Activated CD4-positive, CD25-positive, alpha-beta regulatory T cell treated with anti-CD3 and anti-CD28 coated beads, Interleukin-2, amount 50 U/mL, for 72 hours (primary cell): ENCODE data around the gene SARNP.
"Not testable (repeated sequence)": the region's sequence is repeated elsewhere in the genome, so short reads cannot be mapped to it uniquely, and the experiment has no call there.

Source experiments
- DNase-seq: peaks from one replicate; pipeline ENCODE4 v3.0.0; 2021

Gene SARNP, protein sequence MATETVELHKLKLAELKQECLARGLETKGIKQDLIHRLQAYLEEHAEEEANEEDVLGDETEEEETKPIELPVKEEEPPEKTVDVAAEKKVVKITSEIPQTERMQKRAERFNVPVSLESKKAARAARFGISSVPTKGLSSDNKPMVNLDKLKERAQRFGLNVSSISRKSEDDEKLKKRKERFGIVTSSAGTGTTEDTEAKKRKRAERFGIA

DNA sequence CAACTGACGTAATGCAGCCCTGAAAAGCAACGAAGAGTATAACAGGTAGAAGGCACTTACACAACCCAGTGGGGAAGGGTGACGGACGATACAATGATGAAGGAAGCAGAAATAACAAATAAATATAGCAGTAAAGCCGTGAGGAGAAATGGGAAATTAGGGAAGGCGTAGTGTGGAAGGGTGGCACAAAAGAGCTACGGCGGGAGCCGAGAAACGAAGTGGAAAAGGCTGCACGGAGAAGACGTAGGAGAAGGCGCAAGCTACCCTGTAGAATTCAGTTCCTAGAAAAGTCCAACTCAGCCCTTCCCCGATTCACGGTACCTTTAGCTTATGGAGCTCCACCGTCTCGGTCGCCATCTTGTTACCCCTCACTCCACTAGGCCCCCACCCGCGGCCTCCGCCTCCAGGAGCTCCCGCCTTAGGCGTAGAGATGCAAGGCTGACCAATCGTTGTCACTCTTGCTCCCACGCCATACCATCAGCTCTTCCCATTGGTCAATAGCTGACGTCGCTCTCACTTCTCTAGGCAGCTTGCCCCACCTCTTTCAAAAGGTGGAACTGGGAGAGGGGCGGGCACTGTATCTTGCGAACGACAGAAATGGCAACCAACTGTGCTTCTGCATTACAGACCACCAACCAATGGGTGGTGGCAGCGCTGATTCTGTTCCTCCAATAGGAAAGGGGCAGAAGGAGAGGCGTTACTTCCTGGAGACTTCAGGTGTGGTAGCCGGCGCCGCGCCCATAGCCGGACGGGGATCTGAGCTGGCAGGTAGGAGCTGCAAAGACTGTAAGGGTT is at the start of gene SARNP, which contains the start of gene ORMDL2:
Gene SARNP (minus strand): TSS at position 380 of the 795 bp plus-strand sequence. CDS start 23 bp downstream, at position 357.
Gene ORMDL2 (plus strand): TSS at position 697 of the 795 bp plus-strand sequence. CDS start 959 bp downstream, outside the sequence.
- DNase-seq: peak; percentile 87

DNA sequence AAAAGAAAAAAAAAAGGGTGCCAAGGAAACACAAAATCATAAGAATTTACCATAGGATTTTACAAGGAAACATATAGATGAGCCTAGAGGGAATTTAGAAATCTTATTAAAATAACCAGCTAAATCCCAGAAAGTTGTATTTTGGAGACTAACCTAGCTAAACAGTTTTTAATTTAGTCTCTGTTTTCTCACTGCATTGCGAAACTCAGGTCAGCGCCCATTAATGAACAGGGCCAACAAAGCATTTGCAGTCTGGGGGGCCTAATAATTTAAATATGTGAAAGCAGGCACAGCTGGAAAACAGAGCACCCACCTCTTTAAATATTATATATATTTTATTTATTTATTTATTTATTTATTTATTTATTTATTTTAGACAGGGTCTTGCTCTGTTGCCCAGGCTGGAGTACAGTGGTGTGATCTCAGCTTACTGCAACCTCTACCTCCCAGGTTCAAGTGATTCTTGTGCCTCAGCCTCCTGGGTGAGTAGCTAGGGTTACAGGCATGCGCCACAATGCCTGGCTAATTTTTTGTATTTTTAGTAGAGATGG is 49.0 kb upstream of the SARNP start:
- not testable (repeated sequence) for DNase-seq

DNA sequence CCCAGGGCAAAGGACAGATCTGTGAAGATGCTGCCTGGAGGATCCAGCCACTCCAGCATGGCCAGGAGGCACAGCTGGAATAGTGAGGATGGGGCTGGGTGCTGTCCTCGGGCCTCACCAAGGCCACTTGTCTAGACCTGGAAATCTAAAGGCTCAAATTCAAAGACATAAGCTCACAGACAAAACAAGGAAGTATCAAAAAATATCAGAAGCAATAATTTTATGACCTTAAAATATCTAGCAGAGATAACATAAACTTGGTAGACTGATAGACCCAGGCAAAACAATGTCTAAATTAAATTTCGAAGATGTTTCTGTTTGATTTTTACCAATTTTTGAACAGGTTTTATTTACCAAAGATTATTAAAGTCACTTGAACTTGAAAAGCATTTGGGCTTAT is 47.8 kb upstream of the SARNP start:
- no peak for DNase-seq

DNA sequence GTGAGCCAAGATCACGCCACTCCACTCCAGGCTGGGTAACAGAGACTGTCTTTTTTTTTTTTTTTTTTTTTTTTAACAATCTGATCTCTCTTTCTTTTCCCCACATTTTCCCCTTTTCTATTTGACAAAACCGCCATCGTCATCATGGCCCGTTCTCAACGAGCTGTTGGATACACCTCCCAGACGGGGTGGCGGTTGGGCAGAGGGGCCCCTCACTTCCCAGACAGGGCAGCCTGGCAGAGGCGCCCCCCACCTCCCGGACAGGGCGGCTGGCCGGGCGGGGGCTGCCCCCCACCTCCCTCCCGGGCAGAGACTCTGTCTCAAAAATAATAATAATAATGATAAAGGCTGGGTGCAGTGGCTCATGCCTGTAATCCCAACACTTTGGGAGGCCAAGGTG is 45.4 kb upstream of the SARNP start:
- DNase-seq: not testable (repeated sequence)

DNA sequence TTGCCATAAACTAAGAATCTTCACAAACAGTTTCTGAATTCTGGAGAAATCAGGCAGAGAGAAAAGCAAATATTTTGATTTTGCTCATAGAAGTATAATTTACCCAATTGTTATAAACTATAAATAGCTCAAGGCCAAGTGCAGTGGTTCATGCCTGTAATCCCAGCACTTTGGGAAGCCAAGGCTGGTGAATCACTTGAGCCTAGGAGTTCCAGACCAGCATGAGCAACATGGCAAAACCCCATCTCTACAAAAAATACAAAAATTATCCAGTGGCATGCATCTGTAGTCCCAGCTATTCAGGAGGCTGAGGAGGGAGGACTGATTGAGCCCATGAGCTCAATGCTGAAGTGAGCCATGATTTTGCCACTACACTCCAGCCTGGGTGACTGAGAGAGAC is 44.8 kb upstream of the SARNP start:
- no peak for DNase-seq

DNA sequence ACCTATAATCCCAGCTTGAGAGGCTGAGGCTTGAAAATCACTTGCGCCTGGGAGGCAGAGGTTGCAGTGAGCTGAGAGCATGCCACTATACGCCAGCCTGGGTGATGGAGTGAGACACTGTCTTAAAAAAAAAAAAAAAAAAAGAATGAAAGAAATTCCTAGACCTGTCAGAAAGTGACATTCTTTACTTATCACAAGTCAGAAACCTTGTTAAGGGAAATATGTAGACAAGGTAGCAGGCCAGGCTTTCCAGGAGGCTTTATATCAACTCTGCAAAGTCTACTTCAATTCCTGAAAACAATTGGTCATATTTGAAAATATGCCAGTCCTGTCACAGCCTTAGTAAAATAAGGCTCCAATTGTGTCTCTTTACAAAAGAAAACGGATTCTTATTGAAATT is 44.3 kb upstream of the SARNP start:
- no peak for DNase-seq

DNA sequence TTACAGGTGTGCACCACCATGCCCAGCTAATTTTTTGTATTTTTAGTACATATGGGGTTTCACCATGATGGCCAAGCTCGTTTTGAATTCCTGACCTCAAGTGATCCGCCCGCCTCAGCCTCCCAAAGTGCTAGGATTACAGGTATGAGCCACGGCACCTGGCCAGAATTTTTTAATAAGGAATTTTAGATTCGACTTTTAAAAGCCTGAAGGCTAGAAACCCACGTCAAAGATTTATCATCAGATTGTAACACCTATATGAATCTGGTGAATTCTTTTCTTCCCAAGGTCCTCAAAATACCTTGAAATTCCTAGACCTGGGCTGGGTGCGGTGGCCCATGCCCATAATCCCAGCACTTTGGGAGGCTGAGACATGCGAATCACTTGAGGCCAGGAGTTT is 43.9 kb upstream of the SARNP start:
- no peak for DNase-seq

DNA sequence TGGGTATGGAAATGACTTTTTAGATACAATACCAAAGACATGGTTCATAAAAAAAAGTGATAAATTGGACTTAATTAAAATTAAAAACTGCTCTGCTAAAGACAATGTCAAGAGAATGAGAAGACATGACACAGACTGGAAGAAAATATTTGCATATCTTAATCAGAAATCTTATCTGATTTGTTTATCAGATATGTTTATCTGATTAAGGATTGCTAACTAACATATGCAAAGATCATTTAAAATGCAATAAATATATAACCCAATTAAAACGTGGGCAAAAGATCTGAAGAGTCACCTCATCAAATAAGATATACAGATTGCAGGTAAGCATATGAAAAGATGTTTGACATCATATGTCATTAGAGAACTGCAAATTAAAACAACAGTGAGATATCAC is 35.2 kb upstream of the SARNP start:
- DNase-seq: no peak

DNA sequence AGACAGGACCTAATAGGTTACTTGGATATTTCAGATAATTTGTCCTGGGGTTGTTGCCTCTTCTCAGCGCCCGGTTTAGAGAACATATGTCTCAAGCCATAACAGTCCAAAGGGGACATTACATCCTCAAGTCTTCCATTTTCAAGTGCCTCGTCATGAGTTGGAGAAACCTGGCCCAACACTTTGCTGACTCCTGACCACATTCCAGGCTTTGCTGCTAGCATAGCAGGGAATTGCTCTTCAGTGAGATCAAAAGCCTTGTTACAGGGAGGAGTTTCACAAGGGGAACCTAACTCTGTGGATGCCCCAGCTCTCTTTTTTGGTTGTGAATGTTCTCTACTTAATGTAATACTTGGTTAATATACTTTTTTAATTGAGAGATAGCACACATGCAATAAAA is 33.4 kb upstream of the SARNP start:
- DNase-seq: no peak

DNA sequence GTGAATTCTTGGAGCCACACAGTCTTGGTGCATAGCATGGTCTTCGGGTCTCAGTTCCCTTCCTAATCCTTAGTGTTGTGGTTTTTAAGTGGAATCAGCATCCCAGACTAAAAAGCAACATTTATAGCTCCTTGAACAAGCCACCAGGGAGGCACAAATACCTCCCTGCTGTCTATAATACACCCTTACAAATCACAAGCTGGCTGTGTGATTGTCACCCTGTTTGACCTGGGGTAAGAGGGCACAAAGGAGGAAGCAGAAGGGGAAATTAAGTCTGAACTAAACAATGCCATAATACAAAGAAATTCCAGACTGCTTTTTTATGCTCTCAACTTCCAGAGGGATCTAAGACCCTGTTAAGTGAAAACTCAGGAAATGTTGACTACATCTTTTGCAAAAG is 32.9 kb upstream of the SARNP start:
- DNase-seq: no peak

DNA sequence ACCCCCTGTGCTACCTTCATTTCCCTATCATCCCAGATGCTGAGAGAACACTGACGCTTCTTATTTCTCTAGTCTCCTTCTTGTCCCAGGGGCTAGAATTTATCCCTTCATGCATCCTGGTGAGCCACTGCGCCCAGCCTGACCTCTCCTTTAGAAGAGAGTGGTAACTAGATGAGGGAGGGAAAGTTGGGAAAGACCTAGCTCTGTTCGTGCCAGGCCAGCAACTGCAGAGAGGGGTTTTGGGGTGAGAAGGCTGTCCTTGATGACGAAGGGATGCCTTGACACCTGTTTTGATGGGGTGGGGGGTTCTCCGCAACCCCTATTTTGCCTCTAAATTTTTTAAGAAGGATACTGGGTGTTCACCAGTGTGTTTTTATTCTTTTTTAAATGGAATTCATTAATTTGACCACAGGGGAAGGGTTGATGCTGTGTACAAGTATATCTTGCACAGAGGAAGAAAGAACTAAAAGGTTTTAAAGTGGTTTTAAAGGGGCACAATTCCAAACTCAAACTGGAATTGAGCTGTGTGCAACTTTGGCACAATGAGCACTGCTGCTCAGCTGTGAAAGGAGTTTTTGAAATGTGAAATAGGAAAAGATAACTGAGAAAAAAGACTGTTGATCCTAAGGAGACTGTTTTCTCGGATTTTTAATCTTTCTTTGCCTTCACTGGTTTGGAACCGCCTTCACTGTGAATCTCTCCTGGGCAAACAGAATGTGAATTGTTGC is 32.3 kb upstream of the SARNP start:
- DNase-seq: no peak

DNA sequence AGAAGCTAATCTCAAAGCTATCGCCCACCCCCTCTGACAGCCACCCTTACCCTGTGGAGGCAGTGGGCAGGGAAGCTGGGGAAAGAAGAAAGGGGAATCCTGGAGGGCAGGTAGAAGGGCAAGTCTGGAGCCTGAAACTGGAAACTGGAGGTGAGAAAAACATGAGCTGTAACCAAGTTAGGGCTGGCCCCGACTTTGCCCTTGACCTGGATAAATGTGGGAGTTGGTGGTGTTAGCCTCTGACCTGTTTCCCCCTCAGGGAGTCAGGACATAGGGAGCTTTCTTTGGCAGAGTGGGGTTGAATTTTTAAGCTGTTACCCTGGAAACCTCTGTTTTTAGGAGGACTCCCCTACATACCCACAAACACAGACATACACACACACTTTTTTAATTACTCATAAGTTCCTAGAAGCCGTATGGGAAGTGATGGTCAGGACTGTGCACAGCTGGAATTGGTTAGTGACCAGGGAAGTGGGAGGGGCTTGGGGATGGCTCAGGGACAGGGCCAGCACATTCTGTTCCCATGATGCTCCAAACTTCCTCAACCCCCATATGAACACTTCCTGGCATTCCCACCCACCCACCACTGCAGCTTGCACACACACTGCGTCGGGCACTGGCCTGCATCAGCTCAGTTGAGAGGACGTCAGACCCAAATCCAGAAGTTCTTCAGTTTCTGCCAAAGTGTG is 30.2 kb upstream of the SARNP start:
- no peak for DNase-seq

DNA sequence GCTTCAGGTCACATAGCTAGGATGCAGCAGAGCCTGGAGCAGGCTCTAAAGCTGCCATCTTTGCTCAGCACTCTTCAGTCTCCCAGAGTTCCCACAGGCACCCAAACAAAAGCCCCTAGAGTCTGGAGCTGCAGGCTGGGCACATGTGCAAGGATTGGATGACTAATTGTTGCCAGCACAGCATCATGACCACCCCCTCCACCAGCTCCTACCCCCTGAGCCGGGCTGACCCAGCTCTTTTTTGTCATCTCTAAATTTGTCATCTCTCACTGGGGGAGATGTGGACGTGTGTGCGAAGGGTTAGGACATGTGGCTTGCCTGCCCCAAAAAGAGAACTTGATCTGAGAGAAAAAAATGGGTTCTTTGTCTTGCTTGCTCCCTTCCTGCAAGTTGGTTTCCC is 29.5 kb upstream of the SARNP start:
- no peak for DNase-seq

DNA sequence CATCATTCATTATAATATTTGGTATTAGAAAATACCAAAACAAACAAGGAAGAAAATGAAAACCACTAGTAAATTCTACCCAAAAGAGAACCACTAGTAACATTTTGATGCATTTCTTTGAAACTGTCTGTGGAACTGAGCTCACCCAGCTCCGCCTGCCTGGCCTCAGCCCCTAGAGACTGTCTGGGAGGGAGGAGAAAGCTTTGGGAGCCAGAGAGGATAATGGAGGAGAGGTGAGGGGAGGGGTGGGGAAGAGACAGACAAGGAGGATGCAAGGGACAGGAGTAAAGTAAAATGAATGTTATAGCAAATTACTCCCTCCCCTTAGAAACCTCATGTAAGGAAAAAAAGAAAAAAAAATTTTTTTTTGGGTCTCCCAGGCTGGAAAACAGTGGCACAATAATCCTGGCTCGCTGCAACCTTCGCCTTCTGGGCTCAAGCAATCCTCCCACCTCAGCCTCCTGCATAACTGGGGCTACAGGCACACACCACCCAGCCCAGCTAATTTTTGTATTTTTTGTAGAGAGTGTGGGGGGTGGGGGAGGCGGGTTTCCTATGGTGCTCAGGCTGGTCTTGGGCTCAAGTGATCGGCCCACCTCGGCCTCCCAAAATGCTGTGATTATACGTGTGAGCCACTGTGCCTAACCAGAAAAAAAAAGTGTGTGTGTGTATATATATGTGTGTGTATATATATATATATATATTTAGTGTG is 28.4 kb upstream of the SARNP start:
- no peak for DNase-seq

DNA sequence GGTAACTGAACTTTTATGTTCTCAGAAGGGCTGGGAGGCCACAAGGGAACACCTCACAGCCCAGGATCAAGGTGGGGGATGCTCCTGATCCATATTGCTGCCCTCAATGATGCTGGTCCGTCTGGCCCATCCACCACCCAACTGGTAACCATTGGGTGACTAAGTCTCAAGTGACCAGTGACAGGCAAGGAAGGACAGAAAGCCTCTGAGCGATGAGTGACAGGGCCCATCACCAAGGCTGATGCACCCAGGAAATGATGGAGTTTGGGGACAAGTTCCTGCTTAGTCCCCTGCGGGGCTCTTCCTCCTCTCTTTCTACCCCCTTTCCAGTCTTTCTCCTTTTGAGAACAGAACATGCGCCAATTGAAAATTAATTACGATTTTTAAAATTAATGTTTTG is 27.8 kb upstream of the SARNP start:
- no peak for DNase-seq

DNA sequence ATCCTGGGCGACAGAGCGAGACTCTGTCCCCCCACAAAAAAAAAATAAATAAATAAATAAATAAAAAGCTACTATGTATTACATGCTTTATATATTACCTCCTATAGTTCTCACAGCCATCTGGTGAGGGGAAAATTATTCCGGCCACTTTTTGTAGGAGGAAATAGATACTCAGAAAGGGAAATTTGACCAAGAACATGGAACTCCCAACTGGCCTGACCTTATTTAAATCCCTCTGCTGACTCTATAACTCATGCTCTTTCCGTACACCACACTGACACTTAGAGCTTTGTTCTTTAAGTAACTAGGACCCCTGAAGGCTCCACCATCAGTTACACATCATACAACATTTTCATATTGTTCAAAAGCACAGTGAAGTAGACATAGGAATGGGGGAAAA is 27.4 kb upstream of the SARNP start:
- no peak for DNase-seq

DNA sequence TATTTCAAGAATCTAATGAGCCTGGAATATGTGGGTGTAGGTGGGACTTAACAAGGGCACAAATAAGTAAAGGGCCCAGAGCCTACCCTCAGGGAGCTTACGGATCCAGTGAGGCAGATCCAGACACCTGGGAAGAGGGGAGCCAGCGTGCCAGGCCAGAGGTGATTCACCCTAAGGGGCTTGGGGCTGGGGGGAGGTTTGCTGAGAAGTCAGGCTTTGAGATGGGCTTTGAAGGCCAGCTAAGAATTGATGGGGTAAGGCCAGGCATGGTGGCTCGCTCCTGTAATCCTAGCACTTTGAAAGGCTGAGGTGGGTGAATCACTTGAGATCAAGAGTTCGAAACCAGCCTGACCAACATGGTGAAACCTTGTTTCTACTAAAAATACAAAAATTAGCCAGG is 25.9 kb upstream of the SARNP start:
- no peak for DNase-seq

DNA sequence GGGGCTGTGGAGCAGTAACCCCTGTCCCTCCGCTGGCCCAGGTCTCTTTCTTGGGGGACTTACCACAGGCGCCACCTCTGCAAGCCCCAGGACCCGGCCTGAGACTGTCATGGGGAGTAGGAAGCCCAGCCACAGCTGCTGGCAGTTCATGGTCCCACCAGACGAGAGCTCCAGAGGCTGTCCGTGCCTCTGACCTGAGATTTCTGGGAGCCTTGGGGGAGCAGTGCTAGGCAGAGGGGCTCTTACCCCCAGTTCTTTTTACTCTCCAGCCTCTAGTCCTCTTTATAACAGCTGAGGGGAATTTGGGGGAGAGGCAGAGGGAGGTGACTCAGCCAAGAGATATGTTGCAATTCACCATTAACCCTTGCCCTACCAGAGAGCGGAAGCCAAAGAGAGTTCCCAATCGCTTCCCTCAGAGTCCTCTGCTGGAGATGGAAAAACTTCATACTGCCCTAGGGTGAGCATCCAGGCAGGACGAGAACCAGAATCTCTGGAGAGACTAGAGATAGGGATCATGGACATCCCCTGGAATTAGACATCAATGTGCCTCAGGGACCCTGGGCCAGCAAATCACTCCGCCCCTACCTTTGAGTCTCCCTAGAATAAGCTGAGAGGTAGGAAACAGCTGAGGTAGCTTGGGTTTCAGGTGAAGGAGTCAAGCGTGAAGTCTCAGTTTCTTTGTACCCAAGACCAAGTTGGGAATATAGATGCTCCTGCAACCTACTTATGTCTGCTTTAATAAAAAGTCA is 25.3 kb upstream of the SARNP start, which contains the start of gene MMP19:
Gene MMP19 (minus strand): TSS at position 256 of the 749 bp plus-strand sequence. CDS start 106 bp downstream, at position 150.
- DNase-seq: no peak

DNA sequence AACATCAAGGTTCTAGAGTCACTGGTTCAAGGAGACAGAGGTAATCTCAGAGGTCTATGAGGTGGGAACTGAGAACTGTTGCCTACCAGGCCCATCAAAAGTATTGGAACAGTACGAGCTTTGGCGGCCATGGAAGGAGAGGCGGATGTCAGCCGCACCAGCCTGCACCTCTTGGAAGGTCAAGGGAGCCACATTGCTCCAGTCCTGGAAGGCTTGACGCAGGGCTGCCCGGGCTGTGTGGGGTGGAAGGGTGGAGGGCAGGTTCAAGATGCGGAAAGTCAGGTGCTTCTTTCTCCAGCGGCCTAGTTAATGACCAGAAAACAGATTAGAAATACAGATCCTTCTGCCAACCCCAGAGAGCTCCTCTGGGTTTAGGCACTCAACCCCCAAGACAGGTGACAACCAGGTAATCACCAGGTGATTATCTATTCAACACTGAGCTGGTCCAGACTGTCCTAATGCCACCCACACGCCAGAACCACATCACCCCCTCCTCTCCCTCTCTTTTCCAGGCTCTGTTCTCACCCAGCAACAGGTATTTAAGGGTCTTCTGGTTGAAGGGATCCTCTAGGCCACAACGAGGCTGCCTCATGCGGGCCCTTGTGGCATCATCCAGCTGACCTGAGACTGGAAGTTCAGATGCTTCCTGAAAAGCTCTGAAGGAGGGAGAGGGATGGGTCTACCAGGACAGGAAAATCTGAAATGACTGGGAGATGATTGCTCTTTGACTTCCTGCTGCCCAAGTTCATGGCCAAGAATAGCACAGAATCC is 23.2 kb upstream of the SARNP start:
- DNase-seq: no peak

DNA sequence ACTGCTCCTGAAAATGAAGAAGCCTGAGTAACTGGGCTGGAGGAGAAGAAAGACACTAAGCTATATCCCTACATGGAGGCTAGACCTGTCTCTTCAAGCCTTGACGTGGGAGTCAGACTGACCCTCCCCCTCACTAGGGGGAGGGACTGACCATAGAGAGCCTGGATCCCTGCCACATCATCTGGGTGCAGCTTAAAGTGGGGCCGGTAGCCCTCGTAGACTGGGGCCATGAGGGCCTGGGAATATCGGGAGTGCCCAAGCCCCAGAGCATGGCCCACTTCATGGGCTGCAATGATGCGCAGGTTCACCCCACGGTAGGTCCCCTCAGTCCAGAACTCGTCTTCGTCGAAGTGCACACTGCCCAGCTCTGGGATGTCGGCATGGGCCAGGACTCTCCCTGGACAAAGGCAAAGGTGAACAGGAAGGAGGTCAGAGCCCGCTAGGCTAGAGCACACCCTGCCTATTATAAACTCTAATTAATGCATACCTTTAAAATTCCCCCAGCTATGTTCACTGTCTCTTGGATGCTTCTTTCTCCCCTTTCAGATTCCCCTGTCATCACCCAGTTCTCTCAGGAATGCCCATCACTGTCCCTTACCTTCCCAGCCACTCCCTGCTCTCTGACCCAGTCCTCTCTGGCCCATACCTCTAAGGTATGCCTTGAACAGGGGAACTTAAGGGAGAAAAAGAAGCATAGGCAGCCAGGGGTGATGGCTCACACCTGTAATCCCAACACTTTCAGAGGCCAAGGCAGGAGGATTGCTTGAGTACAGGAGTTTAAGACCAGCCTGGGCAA is 22.0 kb upstream of the SARNP start:
- DNase-seq: no peak
